Measurements from ENCODE around the gene SPATA32. TPM values are rescaled to one million over a fixed set of nuclear protein-coding genes. Genes with fewer than 3 reads are reported as not detected.
A peak's percentile ranks its signal among the peaks of the same experiment; 100 is the strongest.

The SPATA32 gene
- total and polyA plus RNA-seq, 11 donors = not detected

- DNase-seq (no peak), ATAC-seq (no peak)
- Histone ChIP-seq H3K4me3 (no peak overlapping the region), H3K9me3 (no peaks in the 10 kb centered on the region), H3K36me3 (peaks cover 0 to 55% (median 39%) of the 10 kb centered on the region in 9 donors), H3K4me1 (peaks cover 0 to 38% (median 24%) of the 10 kb centered on the region in 12 donors), H3K27me3 (no peaks in the 10 kb centered on the region), H3K27ac (peak overlapping the region in 4 of 12 donors; percentile 15 to 89 (median 50))
- intact Hi-C loops (cut with DNase I) = loop anchor here in 8 of 10 donors (2.0 to 5.0 kb wide), 6 partner anchors 36 to 109 kb away; partner anchors contain the start of genes MAP3K14 (in 5 of the 8) and FMNL1 (in 1 of the 8)
- no peak for TF ChIP-seq CTCF (IDR thresholded peaks at IDR 0.05)
- WGBS, 4 donors = 57 to 68% (median 63%) methylated on average over 5 to 6 of the region's 6 CpGs
Measured at GRCh38 chr17:45276031-45276430, 14.1 kb upstream of the SPATA32 start.

DNA sequence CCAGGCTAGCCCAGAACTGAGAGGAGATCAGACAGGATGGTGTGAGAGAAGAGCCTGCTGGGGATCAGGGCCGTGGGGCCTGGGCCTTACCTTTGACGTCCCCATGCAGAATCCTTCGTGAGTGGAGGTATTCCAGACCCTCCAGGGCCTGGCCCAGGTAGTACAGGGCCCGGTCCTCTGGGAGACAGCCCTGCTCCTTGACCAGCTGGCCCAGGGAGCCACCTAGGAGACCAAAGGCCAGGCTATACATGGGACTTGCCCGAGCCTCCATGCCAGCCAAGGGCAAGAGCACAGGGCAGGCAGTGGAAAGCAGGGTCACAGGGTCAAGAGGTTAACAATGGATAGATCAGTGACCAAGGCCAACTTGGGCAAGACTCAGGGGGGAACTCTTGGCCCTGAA is 12.1 kb upstream of the SPATA32 start:
- TF ChIP-seq CTCF (IDR thresholded peaks at IDR 0.05) = no peak
- no peak for TF ChIP-seq POLR2A (IDR thresholded peaks at IDR 0.05)
- Histone ChIP-seq H3K9me3 (no peaks in the 10 kb centered on the region), H3K27ac (peak overlapping the region in 1 of 12 donors; percentile 19), H3K27me3 (no peaks in the 10 kb centered on the region), H3K4me1 (peaks cover 0 to 30% (median 22%) of the 10 kb centered on the region in 12 donors), H3K36me3 (peaks cover 0 to 63% (median 55%) of the 10 kb centered on the region in 9 donors), H3K4me3 (no peak overlapping the region)
- no peak for DNase-seq
- WGBS, 4 donors = 88 to 93% (median 92%) methylated on average over 4 to 5 of the region's 5 CpGs
- intact Hi-C loops (cut with DNase I) = loop anchor here in 1 of 10 donors (5.0 kb wide), 1 partner anchor 52 kb away; the partner anchor contains the start of gene FMNL1
- no peak for ATAC-seq

- Histone ChIP-seq H3K9me3 (no peaks in the 10 kb centered on the region), H3K27ac (peak overlapping the region in 1 of 12 donors; percentile 19), H3K27me3 (no peaks in the 10 kb centered on the region), H3K4me3 (no peak overlapping the region), H3K4me1 (peaks cover 0 to 26% (median 19%) of the 10 kb centered on the region in 12 donors), H3K36me3 (peaks cover 0 to 63% (median 60%) of the 10 kb centered on the region in 9 donors)
- DNase-seq = no peak
- WGBS, 4 donors = 73 to 84% (median 77%) methylated on average over 16 of the region's 16 CpGs
- intact Hi-C loops (cut with DNase I) = loop anchor here in 1 of 10 donors (5.0 kb wide), 1 partner anchor 51 kb away; the partner anchor contains the start of gene FMNL1
- TF ChIP-seq CTCF (IDR thresholded peaks at IDR 0.05) (no peak), POLR2A (IDR thresholded peaks at IDR 0.05) (no peak)
- ATAC-seq = peak in 1 of 4 donors; percentile 3
Measured at GRCh38 chr17:45273551-45273957, 11.7 kb upstream of the SPATA32 start.

GRCh38 chr17:45271603-45272002 is 9.7 kb upstream of the SPATA32 start:
- Histone ChIP-seq H3K36me3 (peaks cover 0 to 81% (median 79%) of the 10 kb centered on the region in 9 donors), H3K9me3 (no peaks in the 10 kb centered on the region), H3K4me3 (no peak overlapping the region), H3K27ac (no peak overlapping the region), H3K4me1 (peaks cover 0 to 6% (median 0%) of the 10 kb centered on the region in 12 donors), H3K27me3 (no peaks in the 10 kb centered on the region)
- ATAC-seq (no peak), DNase-seq (no peak)
- intact Hi-C loops (cut with DNase I) = loop anchor here in 2 of 10 donors (2.0 to 5.0 kb wide), 2 partner anchors 49 to 53 kb away; partner anchors contain the start of gene FMNL1 (in 1 of the 2)
- TF ChIP-seq POLR2A (IDR thresholded peaks at IDR 0.05) (no peak), CTCF (IDR thresholded peaks at IDR 0.05) (no peak)
- 90 to 98% (median 96%) methylated on average over 3 of the region's 3 CpGs for whole genome bisulfite sequencing, 4 donors
